G401.6 (cell line): ENCODE measurements around the gene GABRD.

Source experiments
- FAIRE-seq: peaks from 2 replicates; lab custom pipeline; 2012; peaks lifted over from hg19 to GRCh38; lab: Jason Lieb, UNC

The GABRD gene

GRCh38 chr1:2053784-2054376 lies 34.7 kb downstream of the GABRD start:
- no peak for FAIRE-seq

GRCh38 chr1:2054560-2054959 lies 35.4 kb downstream of the GABRD start:
- FAIRE-seq = no peak

GRCh38 chr1:2055911-2056575 lies 36.9 kb downstream of the GABRD start:
- FAIRE-seq = no peak

DNA sequence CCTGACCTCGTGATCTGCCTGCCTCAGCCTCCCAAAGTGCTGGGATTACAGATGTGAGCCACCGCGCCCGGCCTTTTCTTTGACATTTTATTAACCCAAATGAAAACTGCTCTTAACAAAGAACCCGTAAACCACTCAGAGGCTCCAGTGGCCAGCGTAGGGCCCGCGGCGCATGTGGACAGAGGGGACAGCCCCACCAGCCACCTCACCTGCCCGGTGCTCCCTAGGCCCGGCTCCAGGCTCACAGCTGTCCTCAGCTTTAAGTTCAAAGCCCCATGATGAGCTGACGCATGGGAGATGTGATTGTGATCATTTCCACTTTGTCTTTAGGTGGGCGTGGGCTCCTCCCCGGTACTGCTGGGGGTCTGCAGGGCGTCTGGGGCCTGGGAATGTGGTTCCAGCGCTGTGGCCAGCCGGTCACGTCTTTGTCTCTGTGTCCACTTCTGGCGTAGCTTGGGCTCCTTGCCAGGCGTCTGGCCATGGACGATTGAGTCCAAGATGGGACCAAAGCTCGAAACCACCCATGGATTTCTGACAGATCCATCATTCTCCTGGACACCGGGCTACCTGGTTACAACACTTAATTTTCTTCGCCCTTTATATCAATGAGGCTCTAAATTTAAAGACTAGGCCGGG lies 37.9 kb downstream of the GABRD start:
- FAIRE-seq = no peak

DNA sequence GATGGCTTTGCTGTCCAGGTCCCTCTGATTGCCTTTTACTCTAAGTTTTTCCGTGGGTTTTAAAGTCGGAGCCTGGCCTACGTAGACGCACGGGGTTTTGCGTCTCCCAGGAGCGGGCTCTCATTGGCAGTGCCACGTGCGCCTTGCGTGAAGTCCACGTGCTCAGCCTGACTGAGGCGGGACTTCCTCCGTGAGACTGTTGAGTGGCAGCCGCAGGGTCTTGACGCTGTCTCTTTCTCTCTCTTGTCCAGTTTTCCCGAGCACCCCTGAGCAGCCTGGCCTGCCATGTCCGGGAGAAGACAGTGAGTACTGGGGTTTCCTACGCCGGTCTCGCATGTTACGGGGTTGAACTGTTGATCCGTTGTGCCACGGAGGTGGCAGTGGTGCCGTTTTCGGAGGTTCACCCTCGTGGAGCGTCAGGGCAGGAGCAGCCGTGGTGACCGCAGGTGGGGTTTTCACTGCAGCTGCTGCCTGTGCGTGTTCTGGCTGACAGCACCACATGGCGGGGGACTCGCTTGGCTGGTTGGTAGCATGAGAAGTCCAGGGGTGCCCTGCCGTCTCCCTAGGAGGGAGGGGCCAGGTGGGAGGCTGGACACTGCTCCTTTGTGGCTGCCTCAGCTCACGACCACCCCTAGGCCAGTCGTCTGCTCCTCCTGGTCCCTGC lies 40.3 kb downstream of the GABRD start:
- no peak for FAIRE-seq

DNA sequence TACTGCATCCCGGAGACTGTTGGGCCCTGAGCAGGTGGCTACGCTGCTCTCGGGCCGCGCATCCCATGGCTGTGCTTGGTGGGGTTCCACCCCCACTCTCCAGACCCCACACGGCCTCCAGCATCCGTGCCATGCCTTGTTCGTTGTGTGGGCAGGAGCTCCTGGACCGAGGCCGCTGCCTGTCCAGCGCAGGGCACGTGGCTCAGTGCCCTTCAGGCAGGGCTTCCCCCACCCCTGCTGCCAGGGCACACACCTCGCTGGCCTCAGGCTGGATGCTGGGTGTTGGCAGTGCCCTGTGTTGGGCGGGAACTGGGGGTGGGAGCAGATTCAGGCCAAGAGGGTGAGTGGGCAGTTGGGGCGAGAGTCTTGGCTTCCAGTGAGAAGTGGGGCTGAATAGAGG lies 40.9 kb downstream of the GABRD start:
- no peak for FAIRE-seq

GRCh38 chr1:2060535-2060934 lies 41.4 kb downstream of the GABRD start:
- no peak for FAIRE-seq

- no peak for FAIRE-seq
Measured at GRCh38 chr1:2061065-2061778, 42.1 kb downstream of the GABRD start.

- no peak for FAIRE-seq
Measured at GRCh38 chr1:2065699-2066098, 46.6 kb downstream of the GABRD start.

DNA sequence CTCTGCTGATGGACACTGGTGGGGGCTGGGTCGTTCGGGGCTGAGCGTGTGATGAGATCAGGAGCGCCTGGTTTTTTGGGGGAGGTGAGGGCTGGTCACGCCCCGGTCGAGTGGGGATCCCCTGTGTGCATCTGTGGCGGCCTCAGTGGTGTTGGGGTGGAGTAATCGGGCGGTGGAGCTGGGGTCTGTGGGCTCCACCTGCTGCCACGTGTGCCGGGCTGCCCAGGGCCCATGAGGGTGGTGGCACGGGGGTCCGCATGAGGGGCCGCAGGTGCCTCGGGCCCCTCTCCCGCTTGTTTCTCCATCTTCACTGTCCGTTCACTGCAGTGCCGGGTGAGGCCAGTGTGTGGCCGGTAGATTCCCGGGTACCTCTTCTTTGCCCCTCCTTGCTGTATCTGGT lies 48.2 kb downstream of the GABRD start:
- FAIRE-seq = no peak

- FAIRE-seq = no peak
Measured at GRCh38 chr1:2067981-2068380, 48.8 kb downstream of the GABRD start.

DNA sequence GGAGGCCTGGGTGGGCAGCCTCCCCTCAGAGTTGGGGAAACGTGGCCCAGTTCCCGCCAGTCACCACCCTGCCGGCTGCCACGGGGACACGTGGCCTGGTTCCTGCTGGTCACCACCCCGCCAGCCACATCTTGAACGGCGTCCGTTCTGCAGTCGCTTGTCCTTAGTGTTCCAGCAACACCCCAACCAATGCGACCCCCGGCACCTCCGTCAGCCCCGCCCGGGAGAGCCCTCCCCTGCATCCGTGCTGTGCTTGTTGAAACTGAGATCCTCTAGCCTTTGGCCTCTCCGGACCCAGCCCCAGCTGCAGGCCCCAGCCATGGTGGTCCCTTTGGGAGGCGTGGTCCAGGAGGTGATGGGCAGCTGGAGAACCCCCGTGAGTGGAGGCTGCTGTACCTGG lies 49.8 kb downstream of the GABRD start:
- FAIRE-seq = no peak

- no peak for FAIRE-seq
Measured at GRCh38 chr1:2070016-2070415, 50.9 kb downstream of the GABRD start.

GRCh38 chr1:2070800-2071530 lies 51.8 kb downstream of the GABRD start:
- no peak for FAIRE-seq

DNA sequence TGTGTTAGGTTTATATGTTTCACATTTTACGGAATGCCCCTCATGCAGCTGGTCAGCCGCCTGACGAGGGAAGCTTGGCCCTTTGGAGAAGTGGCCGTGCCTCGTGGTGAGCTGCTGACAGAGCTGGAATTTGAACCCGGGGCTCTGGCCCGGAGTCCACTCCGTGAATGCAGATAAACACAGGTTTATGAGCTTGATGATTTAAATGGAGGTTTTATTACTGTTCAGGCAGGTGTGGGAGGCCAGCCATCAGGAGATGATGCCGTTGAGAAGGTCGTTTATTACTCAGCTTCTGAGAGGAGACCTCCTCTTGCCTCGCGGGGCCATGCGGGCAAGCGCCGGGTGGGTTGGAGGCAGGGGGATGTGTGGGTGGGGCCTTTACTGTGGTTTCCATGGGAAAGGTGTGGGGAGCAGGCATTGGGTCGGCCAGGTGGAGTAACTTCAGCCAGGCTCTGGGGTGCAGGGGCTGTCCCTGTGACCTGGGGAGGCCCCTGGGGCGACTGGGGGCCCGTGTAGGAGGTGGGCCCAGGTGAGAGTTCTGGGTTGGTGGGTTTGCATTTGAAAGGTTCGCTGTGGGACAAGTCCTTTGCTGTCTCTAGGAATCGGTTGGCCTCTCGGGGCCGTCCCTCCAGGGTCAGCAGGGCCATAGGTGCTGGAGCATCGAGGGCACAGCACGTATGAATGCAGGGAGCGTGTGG lies 53.1 kb downstream of the GABRD start:
- FAIRE-seq = no peak

DNA sequence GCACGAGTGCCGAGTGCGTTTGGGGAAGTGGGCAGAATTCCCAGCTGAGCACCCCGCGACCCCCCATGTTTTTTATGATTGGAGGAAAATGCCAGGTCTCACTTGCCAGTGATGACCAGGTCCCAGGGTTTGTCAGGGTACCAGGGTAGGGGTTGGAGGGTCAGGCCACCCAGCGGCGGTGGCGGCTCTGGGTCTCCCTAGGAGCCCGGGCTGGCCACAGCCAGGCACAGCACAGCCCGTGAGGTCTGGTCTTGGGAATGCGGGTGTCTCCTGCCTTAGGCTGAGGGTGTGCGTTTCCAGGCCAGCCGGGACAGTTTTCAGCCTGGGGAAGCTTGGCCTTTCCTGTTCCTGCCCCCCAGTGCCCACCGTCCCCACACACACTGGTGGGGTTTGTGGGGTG lies 53.7 kb downstream of the GABRD start:
- no peak for FAIRE-seq

DNA sequence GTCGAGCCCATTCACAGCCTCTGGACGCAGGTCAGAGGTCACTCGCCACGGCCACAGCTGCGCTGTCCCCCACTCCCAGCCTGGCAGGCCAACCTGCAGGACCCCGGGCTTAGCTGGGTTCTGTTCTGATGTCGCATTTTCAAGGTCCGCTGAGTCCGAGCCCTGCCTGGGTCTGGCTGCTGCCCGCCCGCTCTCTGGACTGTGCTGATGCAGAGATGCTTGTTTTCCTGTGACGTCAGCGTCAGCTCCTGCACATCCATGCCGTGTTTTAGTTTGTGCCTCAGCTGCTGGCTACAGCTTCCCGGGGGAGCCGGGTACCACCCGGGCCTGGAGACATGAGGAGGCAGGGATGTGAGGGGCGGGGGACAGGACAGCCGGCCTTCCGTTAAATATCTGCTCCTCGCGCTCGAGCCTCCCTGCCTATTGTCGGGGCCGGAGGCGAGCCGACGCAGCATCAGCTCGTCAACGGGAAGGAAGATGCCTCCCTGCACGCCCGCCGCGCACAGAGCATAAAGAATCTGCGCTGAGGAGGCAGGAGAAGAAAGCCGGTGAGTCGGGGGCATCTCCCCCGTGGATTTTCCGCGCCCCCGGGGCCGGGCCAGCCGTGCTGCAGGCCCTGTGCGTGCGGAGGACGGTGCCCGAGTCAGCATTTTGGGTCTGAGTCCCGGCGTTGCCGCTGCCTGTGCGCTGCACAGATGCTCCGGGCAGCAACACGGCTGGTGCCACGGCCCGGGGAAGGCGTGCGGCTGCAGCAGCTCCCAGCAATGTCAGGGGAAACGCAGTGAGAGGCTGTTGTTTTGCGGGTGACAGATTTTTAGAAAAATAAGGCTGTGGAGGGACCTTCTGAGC lies 54.5 kb downstream of the GABRD start:
- no peak for FAIRE-seq

DNA sequence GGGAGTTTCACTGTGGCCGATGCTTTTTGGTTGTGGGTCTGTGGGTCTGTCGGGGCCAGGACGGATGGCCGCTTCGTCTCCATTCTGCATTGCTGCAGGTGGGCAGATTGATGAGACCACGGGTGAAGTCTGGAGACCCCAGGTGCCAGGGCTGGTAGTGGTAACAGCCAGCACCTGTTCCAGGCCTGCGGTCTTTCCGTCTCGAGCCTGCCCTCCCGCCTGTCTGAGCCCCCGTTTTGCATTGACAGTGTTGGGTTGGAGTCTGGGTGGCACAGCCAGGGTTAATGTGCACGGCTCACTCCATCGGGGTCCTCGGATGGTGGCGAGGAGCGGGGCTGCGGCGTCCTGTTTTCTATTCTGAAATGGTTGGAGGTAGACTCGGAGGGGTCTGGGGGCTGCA lies 55.3 kb downstream of the GABRD start:
- FAIRE-seq = no peak

DNA sequence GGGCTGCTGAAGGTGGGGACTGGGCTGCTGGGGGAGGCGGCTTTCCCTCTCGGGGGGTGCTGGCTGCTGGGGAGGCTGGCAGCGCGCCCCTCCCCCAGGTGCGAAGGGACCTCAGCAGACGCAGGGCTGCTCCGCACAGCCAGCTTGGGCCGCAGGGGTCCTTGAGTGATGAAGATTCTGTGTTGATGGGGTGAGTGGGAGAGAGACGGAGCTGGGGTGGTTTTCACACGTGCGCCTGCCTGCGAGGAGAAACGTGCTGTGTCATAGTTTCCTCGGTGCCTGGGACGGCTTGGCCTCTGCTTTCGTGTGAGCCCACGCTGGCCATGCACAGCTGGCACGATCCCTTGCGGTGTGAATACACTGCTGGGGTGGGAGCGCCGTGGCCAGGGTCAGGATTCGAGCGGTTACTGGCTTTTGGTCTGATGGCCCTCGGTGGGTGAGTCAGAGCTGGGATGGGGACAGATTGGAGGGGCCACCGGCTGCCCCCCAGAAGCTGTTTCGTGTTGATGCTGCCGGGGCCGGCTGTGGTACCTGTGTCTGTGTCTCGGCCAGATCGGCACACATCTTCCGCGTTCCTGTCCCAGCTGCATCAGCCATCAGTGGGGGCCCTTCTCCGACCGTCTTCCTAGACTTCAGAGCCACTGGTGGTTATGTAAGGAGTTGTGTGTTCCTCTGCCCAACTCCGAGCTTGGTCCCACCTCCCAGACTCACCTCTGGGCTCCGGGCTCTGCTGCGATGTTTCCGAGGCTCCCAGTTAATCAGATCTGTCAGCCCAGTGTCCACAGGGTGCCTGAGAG lies 56.0 kb downstream of the GABRD start:
- FAIRE-seq = no peak

DNA sequence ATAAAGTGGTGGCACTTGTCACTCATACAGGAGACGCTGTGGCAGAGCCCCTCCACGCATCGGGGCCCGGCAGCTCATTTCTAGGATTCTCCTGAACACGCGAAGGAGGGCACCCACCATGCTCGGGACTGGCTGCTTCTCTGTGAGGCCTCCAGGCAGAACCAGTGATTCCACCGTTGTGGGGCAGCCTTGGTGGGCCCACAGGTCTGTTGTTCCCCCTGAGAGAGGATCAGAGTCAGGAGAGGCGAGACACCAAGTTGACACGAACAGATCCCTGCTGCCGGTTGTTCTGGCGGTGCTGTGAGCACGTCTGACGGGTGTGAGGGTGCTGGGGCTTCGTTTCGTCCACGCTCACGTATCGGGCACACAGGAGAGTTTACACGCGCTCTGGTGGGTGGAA lies 57.7 kb downstream of the GABRD start:
- FAIRE-seq = no peak
